GM23338 (cell line): ENCODE data around the gene AFAP1.

Experiments
- EZH2phosphoT487 ChIP-seq: fragments of 200-600 bp; sonication (generic); IDR thresholded peaks from one replicate; pipeline ENCODE4 v1.8.1; 2018; ENCODE audit warnings: antibody characterized with exemption; ENCODE audit not compliant: unreplicated experiment
- POLR2AphosphoS5 ChIP-seq: IDR thresholded peaks from 2 replicates; pipeline ENCODE4 v1.6.1; 2016; ENCODE audit warnings: antibody characterized with exemption, low read depth
- TF ChIP-seq, protein P1 (sequence below), 2 experiments: fragments of 200-600 bp in 1 of 2; sonication (generic) in 1 of 2; conservative IDR thresholded peaks; 2 replicates each; pipeline versions ENCODE4 v1.5.1 to v1.6.1; 2016 to 2017; ENCODE audit warnings: antibody characterized with exemption in 2 of 2, low read depth in 2 of 2, mild to moderate bottlenecking in 2 of 2, moderate library complexity in 1 of 2

DNA sequence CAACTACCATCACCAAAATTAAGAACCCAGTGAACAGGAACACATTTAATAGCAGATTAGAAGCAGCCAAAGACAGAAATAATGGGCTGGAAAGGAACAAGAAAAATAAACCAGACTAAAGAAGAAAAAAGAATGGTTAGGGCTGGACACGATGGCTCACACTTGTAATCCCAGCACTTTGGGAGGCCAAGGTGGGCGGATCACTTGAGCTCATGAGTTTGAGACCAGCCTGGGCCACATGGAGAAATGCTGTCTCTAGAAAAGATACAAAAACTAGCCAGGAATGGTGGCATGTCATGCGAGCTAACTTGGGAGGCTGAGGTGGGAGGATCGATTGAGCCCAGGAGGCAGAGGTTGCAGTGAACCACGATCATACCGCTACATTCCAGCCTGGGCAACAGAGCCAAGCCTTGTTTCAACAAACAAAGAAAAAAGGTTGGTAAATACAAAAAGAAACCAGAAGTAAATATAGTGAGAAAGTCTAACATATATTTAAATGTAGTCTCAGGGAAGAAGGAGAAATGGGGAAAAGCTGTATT is 102.0 kb downstream of the AFAP1 start:
- no peak for TF ChIP-seq EZH2phosphoT487
- TF ChIP-seq POLR2AphosphoS5 = no peak
- TF ChIP-seq, protein P1, sequence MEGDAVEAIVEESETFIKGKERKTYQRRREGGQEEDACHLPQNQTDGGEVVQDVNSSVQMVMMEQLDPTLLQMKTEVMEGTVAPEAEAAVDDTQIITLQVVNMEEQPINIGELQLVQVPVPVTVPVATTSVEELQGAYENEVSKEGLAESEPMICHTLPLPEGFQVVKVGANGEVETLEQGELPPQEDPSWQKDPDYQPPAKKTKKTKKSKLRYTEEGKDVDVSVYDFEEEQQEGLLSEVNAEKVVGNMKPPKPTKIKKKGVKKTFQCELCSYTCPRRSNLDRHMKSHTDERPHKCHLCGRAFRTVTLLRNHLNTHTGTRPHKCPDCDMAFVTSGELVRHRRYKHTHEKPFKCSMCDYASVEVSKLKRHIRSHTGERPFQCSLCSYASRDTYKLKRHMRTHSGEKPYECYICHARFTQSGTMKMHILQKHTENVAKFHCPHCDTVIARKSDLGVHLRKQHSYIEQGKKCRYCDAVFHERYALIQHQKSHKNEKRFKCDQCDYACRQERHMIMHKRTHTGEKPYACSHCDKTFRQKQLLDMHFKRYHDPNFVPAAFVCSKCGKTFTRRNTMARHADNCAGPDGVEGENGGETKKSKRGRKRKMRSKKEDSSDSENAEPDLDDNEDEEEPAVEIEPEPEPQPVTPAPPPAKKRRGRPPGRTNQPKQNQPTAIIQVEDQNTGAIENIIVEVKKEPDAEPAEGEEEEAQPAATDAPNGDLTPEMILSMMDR (conservative IDR thresholded peaks at IDR 0.05; ENCODE audit: low read depth in 2 of 2) = no peak
